Activated T-helper 1 cell treated with Interleukin-2 at 50 U/mL for 16 hours (primary cell): ENCODE measurements around the gene ACSM4.
"Not testable (repeated sequence)": the region's sequence is repeated elsewhere in the genome, so short reads cannot be mapped to it uniquely, and the experiment has no call there.

Source experiments
- DNase-seq: peaks from one replicate; pipeline ENCODE4 v3.0.0-alpha.2; 2020; ENCODE audit warnings: low read depth

ACSM4 gene, protein sequence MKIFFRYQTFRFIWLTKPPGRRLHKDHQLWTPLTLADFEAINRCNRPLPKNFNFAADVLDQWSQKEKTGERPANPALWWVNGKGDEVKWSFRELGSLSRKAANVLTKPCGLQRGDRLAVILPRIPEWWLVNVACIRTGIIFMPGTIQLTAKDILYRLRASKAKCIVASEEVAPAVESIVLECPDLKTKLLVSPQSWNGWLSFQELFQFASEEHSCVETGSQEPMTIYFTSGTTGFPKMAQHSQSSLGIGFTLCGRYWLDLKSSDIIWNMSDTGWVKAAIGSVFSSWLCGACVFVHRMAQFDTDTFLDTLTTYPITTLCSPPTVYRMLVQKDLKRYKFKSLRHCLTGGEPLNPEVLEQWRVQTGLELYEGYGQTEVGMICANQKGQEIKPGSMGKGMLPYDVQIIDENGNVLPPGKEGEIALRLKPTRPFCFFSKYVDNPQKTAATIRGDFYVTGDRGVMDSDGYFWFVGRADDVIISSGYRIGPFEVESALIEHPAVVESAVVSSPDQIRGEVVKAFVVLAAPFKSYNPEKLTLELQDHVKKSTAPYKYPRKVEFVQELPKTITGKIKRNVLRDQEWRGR

DNA sequence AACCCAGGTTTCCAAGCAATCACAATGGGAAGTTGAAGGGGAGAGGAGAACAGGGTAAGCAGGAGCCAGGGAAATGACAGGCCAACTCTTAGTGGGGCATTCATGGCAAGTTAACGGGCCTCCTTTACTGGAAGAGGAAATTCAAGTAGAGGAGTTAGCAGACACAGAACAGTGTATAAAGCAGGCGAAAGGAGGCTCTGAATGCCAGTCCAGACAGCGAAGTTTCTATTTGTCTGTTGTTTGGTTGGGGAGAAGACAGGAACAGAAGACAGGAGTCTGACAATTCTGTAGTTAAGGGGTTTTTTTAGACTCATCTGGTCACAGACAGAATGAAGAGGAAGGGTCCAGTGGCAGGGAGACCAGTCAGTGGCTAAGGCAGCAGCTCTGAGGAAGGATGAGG is at the start of gene ACSM4:
TSS of gene ACSM4 (plus strand) at position 301 of the 400 bp plus-strand sequence. CDS start 260 bp downstream, outside the sequence.
- DNase-seq, result no peak

DNA sequence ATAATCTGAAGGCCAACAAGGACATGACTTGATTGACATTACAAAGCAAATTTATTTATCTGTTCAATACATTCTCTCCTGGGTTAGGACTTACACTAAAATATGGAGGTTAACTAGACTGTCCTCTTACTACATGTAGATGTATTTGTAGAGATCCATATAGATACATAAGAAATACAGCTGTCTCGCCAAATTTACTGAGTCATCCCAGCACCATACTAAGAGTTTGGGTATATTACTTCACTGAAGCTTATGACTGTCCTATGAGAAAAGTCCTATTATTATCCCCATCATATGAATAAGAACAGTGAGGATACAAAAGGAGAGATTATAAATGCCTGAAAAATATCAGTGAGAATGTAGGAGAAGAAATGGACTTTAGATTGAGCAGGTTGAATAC is 44.8 kb upstream of the ACSM4 start:
- DNase-seq, result no peak

DNA sequence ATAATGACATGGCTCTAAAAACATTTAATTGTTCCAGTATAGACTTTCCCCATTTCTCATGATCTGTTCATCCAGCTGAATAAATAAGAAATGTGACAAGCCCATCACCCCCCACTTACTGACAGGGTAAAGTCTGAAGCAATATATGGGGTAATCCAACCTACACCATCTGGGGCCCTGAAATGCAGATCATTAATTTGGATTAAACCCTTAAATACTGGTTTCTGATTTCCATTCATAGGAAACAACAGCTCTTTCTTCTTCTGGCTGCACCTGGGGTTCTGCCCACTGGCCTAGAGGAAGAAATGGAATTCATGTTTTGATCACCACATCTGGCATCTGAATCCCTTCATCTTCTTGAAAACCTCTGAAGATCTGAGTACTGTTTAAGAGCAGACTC is 39.3 kb upstream of the ACSM4 start:
- DNase-seq, result no peak

DNA sequence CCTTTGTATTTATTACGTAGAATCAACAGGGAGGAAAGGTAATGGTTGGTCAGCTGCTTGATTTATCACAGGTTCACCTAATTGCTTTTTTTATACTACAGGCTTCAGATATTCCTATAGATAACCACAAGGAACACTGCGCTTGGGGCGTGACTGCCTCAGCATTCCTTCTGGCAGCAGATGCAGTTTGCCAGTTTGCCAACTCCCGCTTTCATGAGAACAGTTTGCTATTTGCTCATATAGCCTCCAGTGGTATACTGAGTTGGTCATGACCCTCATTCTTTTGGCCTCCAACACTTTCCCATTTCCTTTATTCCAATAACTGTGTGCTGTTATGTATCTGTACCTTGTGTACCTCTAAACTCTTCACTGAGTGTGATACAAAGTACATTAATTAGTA is 38.6 kb upstream of the ACSM4 start:
- no peak for DNase-seq

DNA sequence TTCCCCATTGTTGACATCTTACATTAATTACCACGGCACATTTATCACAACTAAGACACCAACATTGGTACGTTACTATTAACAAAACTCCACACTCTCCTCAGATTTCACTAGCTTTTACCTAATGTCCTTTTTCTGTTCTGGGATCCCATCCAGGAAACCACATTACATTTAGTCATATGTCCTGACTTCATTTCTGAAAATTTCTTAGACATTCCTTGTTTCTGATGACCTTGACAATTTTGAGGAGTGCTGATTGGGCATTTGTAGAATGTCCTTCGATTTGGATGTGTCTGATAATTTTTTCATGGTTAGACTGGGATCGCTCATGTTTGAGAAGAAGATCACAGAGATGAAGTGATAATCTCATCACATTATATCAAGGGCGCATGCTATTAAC is 34.6 kb upstream of the ACSM4 start:
- no peak for DNase-seq

DNA sequence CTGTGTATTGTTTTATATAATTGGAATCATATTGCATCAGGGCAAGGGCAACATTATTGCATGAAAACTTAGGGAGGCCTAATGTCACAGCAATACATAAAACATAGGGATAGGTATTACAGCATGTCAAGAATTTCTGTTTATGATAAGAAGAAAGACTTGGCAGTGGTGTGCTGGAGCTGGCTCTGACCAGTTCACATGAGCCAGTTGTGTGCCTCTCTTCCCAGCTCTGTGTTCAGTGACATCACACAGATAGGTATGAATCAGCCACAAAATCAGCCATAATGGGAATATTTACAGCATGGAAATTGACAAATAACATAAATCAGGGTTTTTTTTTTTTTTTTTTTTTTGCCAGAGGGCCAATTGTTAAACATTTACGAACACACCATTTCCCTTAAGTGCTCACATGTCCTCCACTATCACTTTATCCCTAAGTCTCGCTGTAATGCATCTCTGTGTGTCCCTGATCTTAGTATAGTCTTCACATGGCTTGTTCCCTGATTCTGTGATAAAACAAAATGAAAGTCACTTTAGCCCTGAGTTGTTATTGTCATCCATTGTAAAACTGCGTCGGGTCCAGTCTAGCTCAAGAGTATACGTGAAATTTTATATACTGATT is 31.9 kb upstream of the ACSM4 start:
- no peak for DNase-seq

DNA sequence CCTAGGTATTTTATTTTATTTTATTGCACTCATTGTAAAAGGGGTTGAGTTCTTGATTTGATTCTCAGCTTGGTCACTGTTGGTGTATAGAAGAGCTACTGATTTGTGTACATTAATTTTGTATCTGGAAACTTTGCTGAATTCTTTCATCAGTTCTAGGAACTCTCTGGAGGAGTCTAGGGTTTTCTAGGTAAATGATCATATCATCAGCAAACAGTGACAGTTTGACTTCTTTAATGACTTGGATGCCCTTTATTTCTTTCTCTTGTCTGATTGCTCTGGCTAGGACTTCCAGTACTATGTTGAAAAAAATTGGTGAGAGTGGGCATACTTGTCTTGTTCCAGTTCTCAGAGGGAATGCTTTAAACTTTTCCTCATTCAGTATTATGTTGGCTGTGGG is 28.4 kb upstream of the ACSM4 start:
- DNase-seq, result not testable (repeated sequence)

DNA sequence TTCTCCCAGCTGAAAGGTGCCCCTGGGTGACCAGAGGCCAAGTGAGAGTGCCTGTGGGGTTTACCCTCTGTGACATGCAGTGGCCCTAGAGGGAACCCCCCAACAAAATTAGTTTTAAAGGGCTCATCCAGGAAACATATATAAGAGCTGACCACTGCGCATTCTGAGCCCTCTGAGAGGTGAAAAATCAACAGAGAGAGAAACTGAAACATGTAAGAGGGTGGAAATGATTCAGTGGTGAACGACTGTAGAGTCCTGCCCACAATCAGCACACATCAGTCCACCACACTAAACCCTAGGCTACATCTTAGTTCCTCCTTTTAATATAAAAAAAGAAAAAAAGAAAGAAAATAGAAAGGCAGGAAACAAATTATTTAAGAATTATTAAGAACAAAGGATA is 21.0 kb upstream of the ACSM4 start:
- no peak for DNase-seq

DNA sequence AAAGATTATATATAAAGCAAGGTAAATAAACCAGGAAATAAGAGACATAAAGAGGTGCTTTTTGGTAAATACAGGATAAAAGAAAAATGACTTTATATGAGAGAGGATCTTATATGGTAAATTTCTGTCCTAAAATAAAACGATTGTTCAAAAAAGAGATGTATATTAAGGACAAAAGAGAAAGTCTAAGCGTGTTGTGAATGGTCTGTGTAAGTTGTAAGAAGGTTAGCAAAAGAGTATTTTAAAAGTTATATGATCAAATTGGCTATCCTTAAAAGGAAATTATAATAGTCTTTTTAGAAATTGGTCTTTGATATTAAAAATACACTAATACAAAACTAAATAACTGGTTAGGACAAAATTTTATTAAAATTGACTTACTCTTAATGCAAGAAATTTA is 14.1 kb upstream of the ACSM4 start:
- DNase-seq, result no peak

DNA sequence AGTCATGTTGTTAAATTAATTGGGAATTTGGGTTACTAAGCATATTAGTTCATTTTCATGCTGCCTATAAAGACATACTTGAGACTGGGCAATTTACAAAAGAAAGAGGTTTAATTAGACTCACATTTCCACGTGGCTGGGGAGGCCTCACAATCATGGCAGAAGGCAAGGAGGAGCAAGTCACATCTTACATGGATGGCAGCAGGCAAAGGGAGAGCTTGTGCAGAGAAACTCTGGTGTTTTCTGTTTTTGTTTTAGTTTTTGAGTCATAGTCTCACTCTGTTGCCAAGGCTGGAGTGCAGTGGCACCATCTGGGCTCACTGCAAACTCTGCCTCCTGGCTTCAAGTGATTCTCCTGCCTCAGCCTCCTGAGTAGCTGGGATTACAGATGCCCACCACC is 13.3 kb upstream of the ACSM4 start:
- not testable (repeated sequence) for DNase-seq

DNA sequence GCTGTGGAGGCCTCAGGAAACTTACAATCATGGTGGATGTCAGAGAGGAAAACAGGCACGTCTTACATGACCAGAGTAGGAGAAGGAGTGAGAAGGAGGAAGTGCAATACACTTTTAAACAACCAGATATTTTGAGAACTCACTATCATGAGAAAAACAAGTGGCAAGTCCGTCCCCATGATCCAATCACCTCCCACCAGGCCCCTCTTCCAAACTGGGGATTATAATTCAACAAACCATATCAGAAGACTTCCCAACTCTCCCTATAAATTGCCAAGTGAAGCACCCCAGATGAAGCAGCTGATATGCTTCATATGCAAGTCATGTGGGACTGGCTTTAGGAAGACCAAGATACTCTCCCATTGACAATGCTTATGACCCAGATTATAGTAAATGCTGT is 11.6 kb upstream of the ACSM4 start:
- DNase-seq, result no peak

DNA sequence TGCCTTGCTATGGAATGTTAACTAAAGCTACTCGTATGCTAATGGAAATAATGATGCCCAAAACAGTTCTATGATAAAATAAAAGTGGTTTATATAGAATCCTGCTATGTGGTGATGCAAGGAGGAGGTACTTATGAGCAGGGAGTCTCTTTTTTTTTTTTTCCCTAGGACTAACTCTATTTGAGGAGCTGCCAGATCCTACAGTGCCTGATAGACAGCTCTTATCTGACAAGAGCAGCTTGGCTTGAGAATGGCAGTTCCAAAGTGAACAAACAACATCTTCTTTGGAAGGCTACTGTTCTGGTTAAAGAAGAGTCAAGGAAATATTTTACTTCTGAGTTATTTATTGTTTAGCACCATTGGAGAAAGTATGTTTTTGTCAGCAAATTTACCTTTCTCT is 10.2 kb upstream of the ACSM4 start:
- no peak for DNase-seq

DNA sequence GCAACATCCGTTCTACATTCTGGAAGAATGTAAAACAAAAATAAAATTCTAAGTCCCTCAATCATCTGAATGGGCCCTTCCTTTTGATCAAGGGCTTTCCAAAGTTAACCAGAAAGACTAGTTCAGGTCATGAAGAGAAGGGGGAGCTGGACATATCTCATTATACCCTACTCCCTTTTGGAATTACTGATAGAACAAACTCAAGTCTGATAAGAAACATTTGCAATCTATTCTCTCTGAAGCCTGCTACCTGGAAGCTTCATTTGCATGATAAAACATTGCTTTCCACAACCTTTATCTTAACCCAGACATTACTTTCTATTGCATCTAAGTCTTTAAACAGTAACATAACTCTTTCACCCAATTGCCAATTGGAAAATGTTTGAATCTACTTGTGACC is 8.3 kb upstream of the ACSM4 start:
- no peak for DNase-seq

DNA sequence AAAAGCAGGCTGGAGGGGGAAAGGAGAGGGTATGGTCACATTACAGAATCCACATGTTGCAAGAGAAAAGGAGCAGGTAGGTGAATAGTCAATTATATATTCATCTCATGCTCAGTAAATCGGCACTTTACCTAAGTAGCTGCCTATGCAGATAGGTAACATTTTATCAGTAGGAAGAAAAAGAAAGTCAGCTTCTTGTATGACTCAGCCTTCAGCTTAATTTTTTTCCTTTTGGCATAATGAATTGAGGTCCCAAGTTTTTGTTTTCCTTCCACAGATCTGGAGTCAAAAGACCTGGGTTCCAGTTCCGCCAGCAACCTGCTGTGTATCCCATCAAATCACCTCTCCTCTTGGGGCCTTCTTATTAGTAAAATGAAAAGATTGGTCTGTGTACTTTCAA is 6.0 kb upstream of the ACSM4 start:
- no peak for DNase-seq

DNA sequence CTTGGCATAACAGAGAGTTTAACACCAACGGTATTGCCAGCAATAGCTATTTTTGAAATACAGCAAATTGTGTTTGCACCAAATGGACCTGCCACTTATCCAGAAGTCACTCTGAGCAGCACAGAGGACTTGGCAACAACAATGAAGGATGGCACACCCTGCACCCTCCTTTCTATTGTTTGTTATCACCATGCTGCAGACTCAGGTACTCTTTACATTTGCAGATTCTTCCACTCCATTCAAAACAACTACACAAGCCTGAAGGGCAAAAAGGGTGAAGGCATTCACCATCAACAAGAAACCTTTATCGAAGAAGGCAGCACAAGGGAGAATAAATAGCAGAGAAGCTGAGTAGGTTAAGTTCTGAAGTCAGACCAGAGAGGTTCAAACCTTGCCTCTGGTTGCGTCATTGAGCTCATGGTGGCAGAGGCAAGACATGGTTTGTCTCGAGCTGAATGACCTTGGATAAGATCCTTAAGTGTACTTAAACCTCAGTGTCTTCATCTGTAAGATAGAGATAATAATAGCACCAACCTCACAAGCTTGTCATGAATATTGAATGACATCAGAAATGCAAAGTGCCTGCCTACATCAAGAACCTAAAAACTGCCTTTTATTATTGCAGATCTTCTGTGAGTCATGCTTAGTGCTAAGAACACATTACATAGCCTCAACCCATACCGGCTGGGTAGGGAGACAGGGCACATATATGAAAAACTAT is 1.4 kb upstream of the ACSM4 start:
- no peak for DNase-seq

DNA sequence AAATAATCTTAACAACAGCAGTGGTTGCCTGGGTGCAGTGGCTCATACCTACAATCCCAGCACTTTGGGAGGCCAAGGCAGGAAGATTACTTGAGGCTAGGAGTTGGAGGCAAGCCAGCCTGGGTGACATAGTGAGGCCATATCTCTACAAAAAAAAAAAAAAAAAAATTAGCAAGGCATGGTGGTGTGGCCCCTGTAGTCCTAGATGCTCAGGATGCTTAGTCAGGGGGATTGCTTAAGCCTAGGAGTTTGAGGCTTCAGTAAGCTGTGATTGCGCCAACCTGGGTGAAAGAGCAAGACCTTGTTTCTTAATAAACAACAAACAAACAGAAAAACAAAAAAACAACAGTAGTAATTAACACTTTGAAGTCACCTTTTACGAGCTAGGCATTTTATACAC is 642 bp upstream of the ACSM4 start:
- DNase-seq, result no peak

DNA sequence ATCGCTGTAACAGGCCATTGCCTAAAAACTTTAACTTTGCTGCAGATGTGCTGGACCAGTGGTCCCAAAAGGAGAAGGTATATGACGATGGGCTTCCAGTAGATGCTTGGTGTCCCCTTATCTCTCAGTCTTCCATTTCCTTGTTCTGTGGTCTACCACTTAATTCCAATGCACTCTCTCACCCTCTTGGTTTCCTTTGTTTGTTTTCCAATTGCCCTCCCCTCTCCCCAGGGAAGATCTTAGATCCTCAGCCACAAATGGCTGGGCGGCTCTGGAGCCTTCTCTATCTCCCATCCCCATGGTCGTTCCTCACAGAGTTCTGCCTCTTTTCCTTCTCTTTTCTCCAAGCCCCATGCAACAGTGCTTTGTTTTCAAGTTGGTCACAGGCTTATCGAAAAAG is 584 bp downstream of the ACSM4 start:
- no peak for DNase-seq

DNA sequence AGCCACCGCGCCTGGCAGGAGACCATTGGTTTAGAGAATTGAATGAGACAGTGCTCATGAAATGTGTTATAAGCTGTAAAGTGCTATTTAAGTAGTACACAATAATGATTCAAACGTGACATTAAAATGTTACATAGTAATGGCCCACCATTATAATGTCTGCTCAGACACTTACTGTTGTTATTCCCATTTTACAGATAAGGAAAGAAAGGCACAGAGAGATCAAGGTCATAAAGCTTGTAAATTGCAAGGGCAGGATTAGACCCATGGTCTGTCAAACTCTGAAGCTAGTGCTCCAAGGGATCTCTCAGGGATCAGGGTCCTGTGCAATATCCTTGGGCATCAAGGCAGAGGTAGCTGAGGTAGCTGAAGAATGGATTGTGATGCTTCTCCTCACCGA is 6.2 kb downstream of the ACSM4 start:
- DNase-seq, result no peak

DNA sequence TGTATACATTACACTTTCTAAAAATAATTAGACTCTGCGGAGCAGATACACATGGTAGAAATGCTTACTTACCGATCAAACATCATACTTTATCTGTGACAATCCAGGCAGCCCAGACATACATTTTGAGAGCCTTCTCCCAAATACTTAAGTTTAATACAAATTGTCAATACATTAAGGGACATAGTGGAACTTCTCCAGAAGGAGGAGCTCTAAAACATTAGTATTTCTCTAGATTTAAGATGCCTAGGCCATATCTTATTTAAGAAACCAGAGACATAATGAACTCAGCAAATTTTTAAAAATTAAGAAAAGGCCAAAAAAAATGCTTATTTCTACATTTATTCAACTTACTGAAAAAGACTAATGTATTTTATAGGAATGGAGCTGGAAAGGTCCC is 16.1 kb downstream of the ACSM4 start:
- DNase-seq, result no peak

DNA sequence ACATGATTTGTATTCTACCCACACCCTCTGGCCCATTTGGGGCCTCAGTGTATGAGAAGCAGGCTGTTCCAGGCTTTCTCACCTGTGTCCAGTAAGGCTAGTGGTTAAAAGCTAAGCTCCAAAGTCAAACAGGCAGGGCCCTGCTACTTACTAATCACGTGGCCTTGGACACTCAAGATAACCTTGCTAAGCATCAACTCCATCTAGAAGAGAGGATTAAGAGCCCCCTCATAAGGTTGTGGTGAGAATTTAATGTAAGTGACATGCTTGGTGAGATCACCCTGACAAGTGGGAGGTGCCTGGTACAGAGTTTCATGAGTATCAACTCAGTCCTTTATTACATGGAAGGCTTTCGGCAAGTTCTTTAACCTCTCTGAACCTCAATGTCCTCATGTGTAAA is 17.8 kb downstream of the ACSM4 start:
- no peak for DNase-seq

DNA sequence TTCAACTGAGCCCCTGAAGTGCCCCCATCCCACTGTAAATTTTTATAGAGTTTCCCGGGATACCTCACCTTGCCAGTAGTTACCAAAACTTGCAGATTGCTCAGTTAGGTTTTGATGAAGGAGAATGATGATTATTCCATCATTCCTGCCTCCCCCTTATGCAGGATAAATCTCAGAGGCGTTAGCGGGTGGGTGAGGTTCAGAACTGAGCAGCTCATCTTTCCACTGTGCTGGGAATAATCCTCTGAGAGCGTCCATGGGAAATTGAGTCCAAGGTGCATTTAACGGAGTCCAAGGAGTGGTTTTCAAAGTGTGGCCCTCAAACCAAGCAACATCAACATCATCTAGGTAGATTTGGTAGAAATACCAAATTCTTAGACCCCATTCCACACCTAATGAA is 18.7 kb downstream of the ACSM4 start:
- DNase-seq, result no peak

DNA sequence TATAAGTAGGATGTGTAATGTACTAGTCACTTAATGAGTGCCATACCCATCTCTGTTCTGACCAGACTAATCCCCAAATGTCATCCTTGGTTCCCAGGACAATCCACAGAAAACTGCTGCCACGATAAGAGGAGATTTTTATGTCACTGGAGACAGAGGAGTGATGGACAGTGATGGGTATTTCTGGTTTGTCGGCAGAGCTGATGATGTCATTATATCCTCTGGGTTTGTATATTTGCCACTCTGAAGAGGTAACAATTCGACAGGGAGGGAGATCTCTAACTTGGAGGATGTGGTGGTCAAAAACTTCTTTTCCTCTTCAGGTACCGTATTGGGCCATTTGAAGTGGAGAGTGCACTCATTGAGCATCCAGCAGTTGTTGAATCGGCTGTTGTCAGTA is 20.3 kb downstream of the ACSM4 start:
- DNase-seq, result no peak

DNA sequence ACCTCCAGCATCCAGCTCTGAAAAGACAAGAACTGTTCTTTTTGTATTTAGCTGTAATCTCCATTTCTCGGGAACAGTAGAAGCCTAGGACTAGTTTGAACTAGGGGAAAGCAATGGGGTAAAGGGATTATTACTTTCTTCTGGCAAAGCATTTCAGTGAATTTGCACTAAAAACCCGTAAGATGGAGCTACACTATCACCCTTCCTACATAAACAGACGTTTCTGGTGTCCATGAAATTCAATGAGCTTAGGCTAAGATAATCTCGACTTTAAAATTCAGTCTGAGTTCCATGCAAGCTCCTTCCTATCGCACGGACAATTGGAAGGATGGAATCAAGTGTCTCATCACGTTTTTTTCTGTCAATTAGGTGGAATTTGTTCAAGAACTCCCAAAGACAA is 24.0 kb downstream of the ACSM4 start:
- no peak for DNase-seq
